RKO (cell line): ENCODE data around the gene FEZF2.

Source experiments
- DNase-seq: peaks from one replicate; pipeline ENCODE4 v3.0.0-alpha.2; 2016; ENCODE audit warnings: low spot score

The FEZF2 gene

GRCh38 chr3:62373215-62373614 lies at the start of gene FEZF2:
FEZF2 (minus strand) TSS chr3:62373550; CDS start chr3:62372868, 682 bp downstream.
- DNase-seq: no peak

GRCh38 chr3:62421207-62421606 lies 47.9 kb upstream of the FEZF2 start:
- DNase-seq: no peak

- no peak for DNase-seq
These were observed 42.8 kb upstream of the FEZF2 start for GRCh38 chr3:62416144-62416543.

GRCh38 chr3:62415312-62415801 lies 42.0 kb upstream of the FEZF2 start:
- DNase-seq: no peak

GRCh38 chr3:62414786-62415185 lies 41.4 kb upstream of the FEZF2 start:
- DNase-seq: no peak

- no peak for DNase-seq
These were observed 40.3 kb upstream of the FEZF2 start for GRCh38 chr3:62413687-62414086.

GRCh38 chr3:62406945-62407344 lies 33.6 kb upstream of the FEZF2 start:
- DNase-seq: no peak

- DNase-seq: no peak
These were observed 32.2 kb upstream of the FEZF2 start for GRCh38 chr3:62405566-62405965.

- no peak for DNase-seq
These were observed 31.8 kb upstream of the FEZF2 start for GRCh38 chr3:62405135-62405534.

- DNase-seq: no peak
These were observed 31.0 kb upstream of the FEZF2 start for GRCh38 chr3:62404321-62404720.

- no peak for DNase-seq
These were observed 30.4 kb upstream of the FEZF2 start for GRCh38 chr3:62403765-62404164.

GRCh38 chr3:62392626-62393292 lies 19.4 kb upstream of the FEZF2 start:
- no peak for DNase-seq

- no peak for DNase-seq
These were observed 13.9 kb upstream of the FEZF2 start for GRCh38 chr3:62387251-62387650.

GRCh38 chr3:62379321-62379798 lies 6.0 kb upstream of the FEZF2 start:
- no peak for DNase-seq

- no peak for DNase-seq
These were observed 5.6 kb upstream of the FEZF2 start for GRCh38 chr3:62378921-62379320.

- no peak for DNase-seq
These were observed 5.0 kb upstream of the FEZF2 start for GRCh38 chr3:62378311-62378789.

GRCh38 chr3:62376906-62377877 lies 3.8 kb upstream of the FEZF2 start:
- DNase-seq: no peak

GRCh38 chr3:62376454-62376720 lies 3.0 kb upstream of the FEZF2 start:
- no peak for DNase-seq

- no peak for DNase-seq
These were observed 2.5 kb upstream of the FEZF2 start for GRCh38 chr3:62375655-62376453.

- DNase-seq: no peak
These were observed 1.2 kb upstream of the FEZF2 start for GRCh38 chr3:62374341-62375218.

- no peak for DNase-seq
These were observed 474 bp upstream of the FEZF2 start for GRCh38 chr3:62373714-62374333.
